Occipital lobe (tissue), 2 donors: Measurements from ENCODE around the gene CREBBP. TPM values are rescaled to one million over a fixed set of nuclear protein-coding genes. Genes with fewer than 3 reads are reported as not detected.
"Not testable (repeated sequence)": the region's sequence is repeated elsewhere in the genome, so short reads cannot be mapped to it uniquely, and the experiment has no call there.

Experiments used
- DNase-seq: peaks from one replicate; lab custom pipeline; 2025; lab: John Stamatoyannopoulos, UW
- total RNA-seq: library from RNA; depleted of rRNA; stranded (reverse); fragments of >200 nt; gene quantifications from one replicate; pipeline ENCODE4 v1.2.3, GENCODE V29; 2014

CREBBP gene
- total RNA-seq, 1 donor from 2014 or later, result 32.3 TPM

DNA sequence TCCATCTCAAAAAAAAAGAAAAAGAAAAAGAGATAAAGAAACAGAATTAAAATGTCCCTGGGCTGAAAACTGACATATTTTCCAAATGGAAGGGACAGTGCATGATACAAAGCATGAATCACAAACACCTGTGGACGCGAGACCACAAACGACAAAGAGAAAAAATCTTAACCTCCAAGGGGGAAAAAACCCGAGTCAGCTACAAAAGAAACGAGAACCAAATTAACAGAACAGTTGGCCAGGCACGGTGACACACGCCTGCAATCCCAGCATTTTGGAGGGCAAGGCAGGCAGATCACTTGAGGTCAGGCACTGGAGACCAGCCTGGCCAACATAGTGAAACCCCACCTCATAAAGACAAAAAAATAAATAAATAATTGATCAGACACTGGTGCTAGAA, 165.1 kb downstream of the CREBBP start:
- no peak for DNase-seq

DNA sequence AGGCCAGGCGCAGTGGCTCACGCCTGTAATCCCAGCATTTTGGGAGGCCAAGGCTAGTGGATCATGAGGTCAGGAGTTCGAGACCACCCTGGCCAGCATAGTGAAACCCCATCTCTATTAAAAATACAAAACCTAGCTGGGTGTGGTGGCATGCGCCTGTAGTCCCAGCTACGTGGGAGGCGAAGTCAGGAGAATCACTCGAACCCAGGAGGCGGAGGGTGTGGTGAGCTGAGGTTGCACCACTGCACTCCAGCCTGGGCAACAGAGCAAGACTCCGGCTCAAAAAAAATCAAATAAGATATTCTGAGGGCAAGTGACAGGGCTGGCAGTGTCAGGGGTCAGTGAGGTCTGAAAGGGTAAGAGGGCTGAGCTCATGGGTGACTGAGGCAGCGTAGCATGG, 166.1 kb downstream of the CREBBP start:
- not testable (repeated sequence) for DNase-seq

DNA sequence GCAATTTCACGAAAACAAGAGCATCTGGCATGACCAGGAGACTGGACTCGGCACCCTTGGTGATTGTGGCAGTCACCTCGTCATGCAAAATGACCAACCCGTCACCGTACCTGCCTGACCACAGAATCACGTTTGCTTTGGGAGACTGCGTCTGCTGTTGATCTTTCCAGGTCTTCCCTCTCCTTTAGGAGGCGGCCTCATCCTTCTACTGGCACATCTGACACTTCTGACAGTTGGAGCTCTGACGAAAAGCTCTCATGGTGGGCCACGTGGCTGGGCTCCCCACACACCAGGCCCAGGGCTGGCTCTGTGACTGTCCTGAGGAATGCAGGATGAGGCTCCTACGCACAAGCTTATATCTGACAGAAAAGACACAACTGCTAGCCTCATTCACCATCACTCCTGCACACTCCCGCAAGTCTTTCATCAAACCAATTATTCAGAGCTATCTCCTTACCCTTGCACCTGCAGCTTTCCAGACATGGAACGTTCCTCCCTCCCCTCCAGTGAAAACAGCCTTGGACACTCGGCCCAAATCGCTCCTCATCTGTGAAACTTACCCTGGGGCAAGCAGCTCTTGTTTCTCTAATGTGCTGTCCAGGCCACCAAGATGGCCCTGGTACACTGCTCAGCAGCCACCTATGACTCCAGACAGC, 166.8 kb downstream of the CREBBP start:
- no peak for DNase-seq

DNA sequence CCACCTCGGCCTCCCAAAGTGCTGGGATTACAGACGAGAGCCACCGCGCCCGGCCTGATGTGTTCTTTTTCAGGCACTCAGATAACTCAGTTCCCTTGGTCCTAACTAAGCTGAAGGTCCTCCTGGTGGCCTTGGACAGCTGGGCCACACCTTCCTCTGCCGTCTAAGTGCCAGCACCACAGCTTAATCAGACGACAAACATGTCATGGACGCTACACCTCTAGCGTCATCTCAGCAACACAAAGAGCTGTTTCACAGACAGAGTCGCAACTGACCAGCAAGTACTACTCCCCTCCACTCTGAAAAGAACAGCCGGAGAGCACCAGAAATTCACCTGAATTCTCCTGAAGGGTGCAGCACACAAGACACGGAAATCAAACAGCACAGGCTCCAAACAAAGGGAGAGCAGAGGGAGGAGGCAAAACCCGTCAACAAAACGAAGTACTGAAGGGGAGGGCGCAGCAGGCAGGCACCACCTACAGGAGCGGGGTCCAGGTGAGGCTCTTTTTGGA, 167.6 kb downstream of the CREBBP start:
- no peak for DNase-seq

GRCh38 chr16:3706253-3707012, 174.1 kb downstream of the CREBBP start:
- no peak for DNase-seq

DNA sequence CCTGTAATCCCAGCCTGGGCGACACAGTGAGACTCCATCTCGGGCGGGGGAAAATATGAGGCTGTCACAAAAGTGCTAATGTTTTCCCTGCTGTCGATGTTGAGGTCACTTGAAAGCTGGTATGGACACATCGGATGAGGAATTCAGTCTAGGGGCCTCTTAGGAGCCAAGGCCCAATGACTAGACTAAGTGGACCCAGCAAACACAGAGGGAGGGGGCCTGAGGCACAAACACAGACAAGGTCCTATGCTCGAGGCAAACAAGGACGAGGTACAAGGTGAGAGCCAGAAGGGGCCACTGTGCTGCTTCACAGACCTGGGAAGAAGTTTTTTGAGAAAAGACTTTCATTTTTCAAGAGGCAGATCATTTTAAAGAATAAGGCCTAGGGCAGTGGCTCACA, 178.4 kb downstream of the CREBBP start:
- DNase-seq, result no peak

DNA sequence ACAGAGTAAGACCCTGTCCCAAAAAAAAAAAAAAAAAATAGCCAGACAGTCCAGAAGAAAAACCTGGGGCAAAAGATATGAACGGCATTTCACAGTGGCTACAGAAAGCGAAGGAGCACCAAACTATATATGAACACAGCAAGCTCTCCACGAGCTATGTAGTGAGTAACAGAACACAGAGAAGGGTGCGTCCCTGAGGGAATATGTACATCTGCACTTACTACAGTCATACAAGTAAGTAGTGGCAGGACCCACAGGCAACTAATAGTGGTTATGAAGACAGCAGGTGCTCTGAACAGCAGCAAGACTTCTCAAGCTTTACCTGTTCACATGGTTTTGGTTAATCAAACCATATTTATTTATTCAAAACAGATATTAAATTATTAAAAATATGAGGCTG, 179.0 kb downstream of the CREBBP start:
- no peak for DNase-seq

DNA sequence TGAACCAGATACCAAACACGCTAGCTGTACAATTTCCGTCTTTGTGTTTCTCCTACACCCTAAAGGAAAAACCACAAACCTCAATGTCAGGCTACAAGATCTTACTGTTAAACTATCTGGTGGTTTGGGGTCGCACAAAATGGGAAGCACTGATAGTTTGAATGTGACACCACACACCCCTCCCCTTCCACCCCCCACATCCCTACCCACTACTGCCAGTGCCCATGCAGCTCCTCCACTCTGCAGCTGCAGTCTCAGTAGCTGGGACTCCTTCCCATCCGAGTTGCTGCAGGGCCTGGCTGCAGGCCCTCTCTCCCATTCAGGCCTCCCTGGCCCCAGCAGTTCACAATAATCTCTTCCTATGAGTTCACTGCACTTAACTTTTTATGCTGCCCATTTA, 181.6 kb downstream of the CREBBP start:
- no peak for DNase-seq

DNA sequence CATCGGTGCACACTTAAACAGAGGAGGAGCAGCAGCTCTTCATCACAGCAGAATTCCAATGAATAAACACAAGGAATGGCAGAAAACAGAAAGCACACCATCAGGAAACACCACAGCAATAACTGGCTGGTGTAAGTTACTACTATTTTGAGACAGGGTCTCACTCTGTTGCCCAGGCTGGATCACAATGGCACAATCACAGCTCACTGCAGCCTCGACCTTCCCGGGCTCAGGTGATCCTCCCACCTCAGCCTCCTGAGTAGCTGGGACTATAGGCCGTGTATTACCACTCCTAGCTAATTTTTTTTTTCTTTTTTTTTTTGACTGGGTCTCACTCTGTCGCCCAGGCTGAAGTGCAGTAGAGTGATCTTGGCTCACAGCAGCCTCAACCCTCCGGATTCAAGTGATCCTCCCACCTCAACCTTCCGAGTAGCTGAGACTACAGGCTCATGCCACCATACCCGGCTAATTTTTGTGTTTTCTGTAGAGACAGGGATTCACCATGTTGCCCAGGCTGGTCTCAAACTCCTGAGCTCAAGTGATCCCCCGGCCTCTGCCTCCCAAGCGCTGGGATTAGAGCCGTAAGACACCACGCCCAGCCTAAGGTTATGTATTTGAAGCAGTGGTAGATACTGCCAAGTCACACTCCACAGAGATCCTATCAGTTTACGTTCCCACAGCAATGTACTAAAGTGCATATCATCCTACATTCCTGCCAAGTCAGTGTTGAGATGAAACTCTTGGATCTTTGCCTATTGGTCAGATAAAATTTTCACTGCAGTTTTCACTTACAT, 183.9 kb downstream of the CREBBP start:
- DNase-seq, result no peak

GRCh38 chr16:3695610-3696369, 184.7 kb downstream of the CREBBP start:
- no peak for DNase-seq

GRCh38 chr16:3694051-3694450, 186.5 kb downstream of the CREBBP start:
- no peak for DNase-seq

GRCh38 chr16:3691761-3692160, 188.8 kb downstream of the CREBBP start:
- no peak for DNase-seq

DNA sequence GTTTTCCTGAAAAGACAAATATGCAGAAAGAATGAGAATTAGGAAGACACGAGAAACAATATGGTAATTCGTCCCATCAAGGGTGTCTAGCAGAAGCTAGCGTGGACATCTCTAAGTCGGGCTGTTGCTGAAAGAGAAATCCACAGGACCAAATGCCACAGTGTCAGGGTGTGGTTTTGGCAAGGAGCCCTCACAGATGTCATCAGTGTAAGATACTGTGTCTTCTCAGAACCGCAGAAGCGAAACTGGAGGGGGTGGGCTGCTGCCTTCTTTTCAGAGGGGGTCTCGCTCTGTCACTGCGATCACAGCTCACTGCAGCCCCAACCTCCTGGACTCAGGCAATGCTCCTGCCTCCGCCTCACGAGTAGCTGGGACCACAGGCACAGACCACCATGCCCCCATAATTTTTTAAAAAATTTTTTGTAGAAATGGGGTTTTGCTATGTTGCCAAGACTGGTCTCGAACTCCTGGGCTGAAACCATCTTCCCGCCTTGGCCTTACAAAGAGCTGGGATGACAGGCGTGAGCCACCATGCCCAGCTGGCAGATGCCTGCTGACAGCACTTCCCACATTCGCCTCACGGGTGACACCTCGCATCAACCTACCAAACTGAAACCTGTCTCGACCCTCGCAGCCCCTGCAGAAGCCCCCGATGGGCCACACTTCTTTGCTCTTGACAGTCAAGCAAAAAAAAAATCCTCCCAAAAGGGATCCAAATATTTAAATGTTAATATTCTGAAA, 189.4 kb downstream of the CREBBP start:
- DNase-seq, result no peak

- peak; percentile 82 for DNase-seq
Measured at GRCh38 chr16:3690470-3690928, 190.0 kb downstream of the CREBBP start.

DNA sequence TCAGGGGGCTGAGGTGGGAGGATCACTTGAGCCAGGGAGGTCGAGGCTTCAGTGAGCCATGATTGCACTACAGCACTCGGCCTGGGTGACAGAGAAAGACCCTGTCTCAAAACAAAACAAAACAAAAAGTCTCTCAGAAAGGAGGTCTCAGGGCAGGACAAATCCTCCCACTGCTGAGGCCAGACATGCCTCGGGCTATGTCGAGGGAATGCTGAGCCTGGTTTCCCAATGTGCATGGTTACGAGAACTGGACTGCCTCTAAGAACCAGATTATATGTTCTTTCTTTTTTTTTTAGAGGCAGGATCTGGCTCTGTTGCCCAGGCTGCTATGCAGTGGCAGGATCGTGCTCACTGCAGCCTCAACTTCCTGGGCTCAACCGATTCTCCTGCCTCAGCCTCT, 190.8 kb downstream of the CREBBP start:
- no peak for DNase-seq

DNA sequence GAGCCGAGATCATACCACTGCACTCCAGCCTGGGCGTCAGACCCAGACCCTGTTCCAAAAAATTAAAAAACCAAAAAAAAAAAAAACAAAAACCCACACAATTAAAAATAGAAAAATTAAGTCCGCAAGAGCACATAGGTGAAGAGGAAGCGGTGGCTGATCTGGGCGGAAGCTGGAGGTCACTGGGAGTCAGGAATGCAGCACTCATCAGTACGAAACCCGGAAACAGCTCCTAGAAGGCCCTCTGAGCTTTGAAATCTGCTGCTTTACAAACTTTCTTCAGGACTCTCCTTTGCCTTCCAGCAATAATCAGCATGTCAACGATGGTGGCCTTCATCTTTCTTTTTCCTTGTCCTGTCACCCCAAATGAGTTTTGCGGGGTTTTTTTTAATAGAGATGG, 192.7 kb downstream of the CREBBP start:
- no peak for DNase-seq

DNA sequence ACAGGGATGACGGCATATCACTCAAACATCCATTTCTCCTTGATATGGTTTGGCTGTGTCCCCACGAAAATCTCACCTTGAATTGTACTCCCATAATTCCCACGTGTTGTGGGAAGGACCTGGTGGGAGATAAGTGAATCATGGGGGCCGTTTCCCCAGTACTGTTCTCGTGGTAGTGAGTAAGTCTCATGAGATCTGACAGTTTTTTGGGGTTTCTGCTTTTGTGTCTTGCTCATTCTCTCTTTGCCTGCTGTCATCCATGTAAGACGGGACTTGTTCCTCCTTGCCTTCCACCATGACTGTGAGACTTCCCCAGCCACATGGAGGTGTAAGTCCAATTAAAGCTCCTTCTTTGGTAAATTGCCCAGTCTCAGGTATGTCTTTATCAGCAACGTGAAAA, 193.5 kb downstream of the CREBBP start:
- DNase-seq, result no peak

DNA sequence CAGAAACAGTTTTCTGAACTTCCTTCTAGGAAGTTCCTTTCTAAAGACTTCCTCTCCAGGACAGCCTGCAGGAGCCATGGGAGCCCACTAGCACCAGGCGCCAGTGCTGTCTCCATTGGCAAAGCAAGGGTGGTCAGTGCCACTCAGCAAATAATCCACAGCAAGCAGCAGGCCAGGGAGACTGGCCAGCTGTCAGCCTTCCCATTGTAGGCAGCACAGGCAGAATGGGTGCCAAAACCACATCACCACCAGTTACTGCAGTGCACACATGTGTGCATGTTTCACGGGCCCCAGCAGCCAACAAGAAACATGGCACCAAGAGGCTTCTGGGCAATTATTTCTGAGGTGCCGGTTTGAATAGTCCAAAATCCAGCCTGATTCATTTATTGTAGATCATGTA, 199.3 kb downstream of the CREBBP start:
- no peak for DNase-seq

DNA sequence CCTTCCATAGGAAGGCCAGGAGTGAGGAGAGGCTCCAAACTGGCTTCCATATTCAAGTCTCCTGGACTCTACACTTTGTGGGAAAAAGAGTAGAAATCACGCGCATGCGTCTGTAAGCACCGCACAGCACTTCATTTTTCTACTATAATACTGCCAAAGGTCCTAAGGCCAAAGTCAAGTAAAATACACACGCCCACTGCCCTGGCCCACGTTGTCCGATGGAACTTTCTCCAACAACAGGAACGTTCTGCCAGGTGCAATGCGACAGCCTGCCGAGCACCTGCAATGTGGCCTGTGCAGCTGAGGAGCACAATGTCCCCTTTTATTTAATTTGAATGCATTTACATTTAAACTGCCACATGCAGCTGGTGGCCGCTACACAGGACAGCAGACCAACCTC, 202.5 kb downstream of the CREBBP start:
- DNase-seq, result no peak

DNA sequence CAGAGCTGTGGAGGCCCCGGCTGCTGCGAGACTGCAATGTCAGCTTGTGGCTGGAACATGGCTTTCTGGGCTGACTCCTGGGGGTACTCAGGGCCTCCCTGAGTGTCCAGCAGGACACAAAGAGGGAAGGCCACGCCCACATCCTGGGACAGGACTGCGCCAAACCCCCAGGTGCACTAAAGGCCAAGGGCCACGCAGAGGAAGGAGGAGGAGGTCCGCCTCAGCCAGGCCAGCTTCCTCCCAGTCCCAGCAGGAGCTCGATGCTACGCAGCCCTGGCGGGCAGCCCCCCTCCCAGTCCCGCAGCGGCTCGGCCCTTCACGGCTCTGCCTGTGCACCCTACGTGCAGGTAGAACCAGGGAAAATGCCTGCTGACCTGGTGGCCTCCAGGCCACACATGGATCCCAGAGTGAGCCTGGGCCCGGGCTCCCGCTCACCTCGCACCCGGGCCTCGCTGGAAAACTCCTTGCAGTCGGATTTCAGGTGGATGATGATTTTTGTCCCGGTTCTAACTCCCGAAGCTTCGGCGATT, 204.8 kb downstream of the CREBBP start:
- DNase-seq, result no peak
